Common myeloid progenitor, CD34-positive (primary cell): ENCODE data around the gene ADSL.
A peak's percentile ranks its signal among the peaks of the same experiment; 100 is the strongest.

Experiments used
- CTCF ChIA-PET: fragments of 350-600 bp; sonication (Branson Sonifier 250); formaldehyde crosslinking; loops from one replicate; lab custom pipeline; 2021; ENCODE audit warnings: antibody characterized with exemption; lab: Charles Lee
- POLR2A ChIA-PET: fragments of 350-600 bp; sonication (Branson Sonifier 250); formaldehyde crosslinking; loops from one replicate; lab custom pipeline; 2021; ENCODE audit warnings: antibody characterized with exemption; lab: Charles Lee
- DNase-seq, 3 donors: peaks; one replicate each; pipeline versions ENCODE4 v3.0.0 to v3.0.0-alpha.2; 2013
- H3K27ac ChIP-seq, 2 experiments: 1 replicate in 1 of 2; 2 replicates in 1 of 2; pipeline ENCODE4 v1.7.0; 2013; ENCODE audit warnings: inconsistent platforms in 2 of 2, low read length in 2 of 2, mild to moderate bottlenecking in 2 of 2, low read depth in 1 of 2, moderate library complexity in 1 of 2; ENCODE audit not compliant: severe bottlenecking in 2 of 2, insufficient read depth in 1 of 2, poor library complexity in 1 of 2
- H3K27me3 ChIP-seq, 5 experiments: replicated peaks in 2 of 5; 1 replicate in 3 of 5; 2 replicates in 2 of 5; pipeline versions ENCODE4 v1.6.1 to v1.7.0; 2013; ENCODE audit warnings: low read length in 4 of 5, mild to moderate bottlenecking in 2 of 5, moderate library complexity in 2 of 5, inconsistent platforms in 1 of 5; ENCODE audit not compliant: insufficient read depth in 5 of 5, control insufficient read depth in 4 of 5
- H3K36me3 ChIP-seq, 4 experiments: 1 replicate in 2 of 4; 2 replicates in 2 of 4; pipeline versions ENCODE4 v1.6.1 to v1.7.0; 2013; ENCODE audit warnings: low read length in 3 of 4, control low read depth in 1 of 4, mild to moderate bottlenecking in 1 of 4; ENCODE audit not compliant: control insufficient read depth in 4 of 4, insufficient read depth in 4 of 4
- H3K4me1 ChIP-seq, 4 experiments: 1 replicate in 3 of 4; 2 replicates in 1 of 4; pipeline versions ENCODE4 v1.6.1 to v1.7.1; 2013; ENCODE audit warnings: low read length in 3 of 4, mild to moderate bottlenecking in 3 of 4, control low read depth in 1 of 4, inconsistent platforms in 1 of 4, moderate library complexity in 1 of 4; ENCODE audit not compliant: control insufficient read depth in 4 of 4, insufficient read depth in 4 of 4; ENCODE audit errors: control extremely low read depth in 1 of 4
- H3K4me3 ChIP-seq, 7 experiments: 1 replicate in 4 of 7; 2 replicates in 3 of 7; pipeline versions ENCODE4 v1.5.1 to v1.7.0; 2013; ENCODE audit warnings: mild to moderate bottlenecking in 7 of 7, low read length in 6 of 7, moderate library complexity in 6 of 7, inconsistent platforms in 2 of 7, low read depth in 2 of 7, control low read depth in 1 of 7; ENCODE audit not compliant: insufficient read depth in 4 of 7, control insufficient read depth in 1 of 7; ENCODE audit errors: extremely low read depth in 1 of 7
- H3K9me3 ChIP-seq, 5 experiments: 1 replicate in 4 of 5; 2 replicates in 1 of 5; pipeline versions ENCODE4 v1.6.1 to v1.7.1; 2013; ENCODE audit warnings: low read length in 4 of 5, mild to moderate bottlenecking in 2 of 5, inconsistent platforms in 1 of 5, low read depth in 1 of 5, moderate library complexity in 1 of 5; ENCODE audit not compliant: control insufficient read depth in 4 of 5, insufficient read depth in 2 of 5; ENCODE audit errors: control extremely low read depth in 1 of 5
- WGBS: methylation state at CpG from one replicate; pipeline ENCODE4 v1.1.5; 2013; ENCODE audit not compliant: insufficient coverage; 5-methylcytosine and 5-hydroxymethylcytosine counted together

ADSL gene

DNA sequence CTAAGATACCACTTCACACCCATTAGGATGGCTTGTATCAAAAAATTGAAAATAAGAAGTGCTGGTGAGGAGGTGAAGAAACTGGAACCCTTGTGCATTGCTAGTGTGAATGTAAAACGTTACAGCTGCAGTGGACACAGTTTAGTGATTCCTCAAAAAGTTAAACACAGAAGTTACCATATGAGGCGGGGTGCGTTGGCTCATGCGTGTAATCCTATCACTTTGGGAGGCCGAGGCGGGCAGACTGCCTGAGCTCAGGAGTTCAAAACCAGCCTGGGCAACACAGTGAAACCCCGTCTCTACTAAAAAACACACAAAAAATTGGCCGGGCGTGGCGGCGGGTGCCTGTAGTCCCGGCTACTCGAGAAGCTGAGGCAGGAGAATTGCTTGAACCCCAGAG, 67.6 kb downstream of the ADSL start:
- Histone ChIP-seq H3K4me3 (no peak overlapping the region), H3K36me3 (peaks cover 8 to 79% (median 61%) of the 10 kb centered on the region in 4 experiments), H3K27ac (no peak overlapping the region), H3K4me1 (peaks cover 0 to 23% (median 16%) of the 10 kb centered on the region in 4 experiments), H3K27me3 (no peaks in the 10 kb centered on the region), H3K9me3 (no peaks in the 10 kb centered on the region)
- 85% methylated on average over 6 of the region's 13 CpGs for WGBS
- DNase-seq, result no peak
- POLR2A ChIA-PET, result no interaction called here
- CTCF ChIA-PET, result no interaction called here

DNA sequence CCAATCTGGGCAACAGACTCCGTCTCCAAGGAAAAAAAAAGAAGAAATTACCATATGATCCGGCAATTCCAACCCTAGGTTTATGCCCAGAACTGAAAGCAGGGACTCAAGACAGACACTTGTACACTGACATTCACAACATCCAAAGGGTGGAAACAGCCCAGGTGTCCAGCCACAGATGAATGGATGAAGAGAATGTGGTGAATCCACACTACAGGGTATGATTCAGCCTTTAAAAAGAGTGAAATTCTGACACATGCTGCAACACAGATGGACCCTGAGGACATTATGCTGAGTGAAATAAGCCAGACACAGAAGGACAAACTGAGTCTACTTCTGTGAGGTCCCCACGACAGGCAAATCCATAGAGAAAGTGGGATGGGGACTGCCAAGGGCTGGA, 68.0 kb downstream of the ADSL start:
- Histone ChIP-seq H3K4me3 (no peak overlapping the region), H3K4me1 (peaks cover 0 to 23% (median 16%) of the 10 kb centered on the region in 4 experiments), H3K36me3 (peaks cover 11 to 79% (median 61%) of the 10 kb centered on the region in 4 experiments), H3K27me3 (no peaks in the 10 kb centered on the region), H3K27ac (no peak overlapping the region), H3K9me3 (no peaks in the 10 kb centered on the region)
- WGBS, result 100% methylated on average over 1 of the region's 3 CpGs
- DNase-seq, result no peak
- POLR2A ChIA-PET, result no interaction called here
- CTCF ChIA-PET, result interaction anchor here (0.7 kb wide), 1 partner anchor 9 kb away, joined by 3 read pairs; no protein-coding TSS in a partner anchor

DNA sequence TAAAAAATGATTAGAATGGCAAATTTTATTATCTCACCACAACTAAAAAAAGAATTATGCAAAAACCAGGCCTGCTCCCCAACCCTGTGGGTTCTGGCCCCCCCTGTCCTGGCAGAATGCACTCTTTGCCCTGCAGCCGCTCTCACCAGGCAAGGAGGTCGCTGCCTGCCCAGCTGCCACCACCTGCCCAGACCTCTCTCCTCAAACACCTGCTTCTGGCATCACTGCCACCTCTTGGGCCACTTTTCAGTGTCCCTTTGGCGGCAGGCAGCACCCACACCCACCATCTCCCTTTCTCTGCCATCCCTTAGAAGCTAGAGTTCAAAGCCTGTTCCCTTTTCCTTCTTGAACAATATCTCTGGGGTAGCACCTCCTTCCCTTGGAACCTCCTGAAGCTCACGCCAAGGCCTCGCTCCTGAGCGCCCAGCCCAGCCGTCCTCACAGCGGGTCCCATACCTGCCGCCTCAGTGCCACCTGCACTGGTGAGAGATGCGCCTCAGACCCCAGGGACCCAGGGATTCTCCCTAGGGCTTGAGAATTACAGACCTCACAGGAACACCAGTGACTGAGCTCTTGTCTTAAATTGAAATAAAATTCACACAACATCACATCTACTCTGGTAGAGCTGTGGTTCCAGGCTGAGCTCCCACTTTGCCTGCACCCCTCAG, 68.7 kb downstream of the ADSL start:
- no peak for DNase-seq
- ChIA-PET CTCF (interaction anchor here (0.7 to 1.7 kb wide), 7 partner anchors 9 to 73 kb away, joined by 3 to 6 read pairs (median 4); no protein-coding TSS in a partner anchor), POLR2A (interaction anchor here (0.6 kb wide), 1 partner anchor 38 kb away, joined by 3 read pairs; no protein-coding TSS in a partner anchor)
- Histone ChIP-seq H3K9me3 (no peaks in the 10 kb centered on the region), H3K27me3 (no peaks in the 10 kb centered on the region), H3K27ac (no peak overlapping the region), H3K4me1 (peaks cover 0 to 23% (median 16%) of the 10 kb centered on the region in 4 experiments), H3K4me3 (no peak overlapping the region), H3K36me3 (peaks cover 12 to 79% (median 62%) of the 10 kb centered on the region in 4 experiments)
- 89% methylated on average over 9 of the region's 10 CpGs for WGBS

GRCh38 chr22:40415531-40416266, 69.4 kb downstream of the ADSL start:
- H3K27me3 ChIP-seq, result no peaks in the 10 kb centered on the region
- H3K4me3 ChIP-seq, result no peak overlapping the region
- WGBS, result 43% methylated on average over 18 of the region's 19 CpGs
- ChIA-PET CTCF (interaction anchor here (1.2 to 1.7 kb wide), 6 partner anchors 10 to 73 kb away, joined by 3 to 6 read pairs (median 4); no protein-coding TSS in a partner anchor), POLR2A (interaction anchor here (0.6 kb wide), 1 partner anchor 39 kb away, joined by 3 read pairs; no protein-coding TSS in a partner anchor)
- peaks cover 12 to 79% (median 61%) of the 10 kb centered on the region in 4 experiments for H3K36me3 ChIP-seq
- no peaks in the 10 kb centered on the region for H3K9me3 ChIP-seq
- H3K27ac ChIP-seq, result peak overlapping the region in 1 of 2 experiments; percentile 44
- DNase-seq, result peak in 2 of 3 donors; percentile 46 to 54
- peaks cover 0 to 23% (median 16%) of the 10 kb centered on the region in 4 experiments for H3K4me1 ChIP-seq

GRCh38 chr22:40416267-40416570, 69.9 kb downstream of the ADSL start:
- WGBS, result 98% methylated on average over 8 of the region's 10 CpGs
- Histone ChIP-seq H3K36me3 (peaks cover 13 to 79% (median 61%) of the 10 kb centered on the region in 4 experiments), H3K27me3 (no peaks in the 10 kb centered on the region), H3K4me3 (no peak overlapping the region), H3K9me3 (no peaks in the 10 kb centered on the region), H3K4me1 (peaks cover 0 to 23% (median 16%) of the 10 kb centered on the region in 4 experiments), H3K27ac (peak overlapping the region in 1 of 2 experiments; percentile 44)
- ChIA-PET CTCF (interaction anchor here (1.2 to 1.7 kb wide), 4 partner anchors 12 to 72 kb away, joined by 3 to 6 read pairs (median 4); no protein-coding TSS in a partner anchor), POLR2A (no interaction called here)
- no peak for DNase-seq

- Histone ChIP-seq H3K4me1 (peaks cover 0 to 23% (median 16%) of the 10 kb centered on the region in 4 experiments), H3K4me3 (no peak overlapping the region), H3K27me3 (no peaks in the 10 kb centered on the region), H3K27ac (peak overlapping the region in 1 of 2 experiments; percentile 44), H3K36me3 (peaks cover 17 to 79% (median 61%) of the 10 kb centered on the region in 4 experiments), H3K9me3 (no peaks in the 10 kb centered on the region)
- no peak for DNase-seq
- ChIA-PET CTCF (interaction anchor here (1.7 kb wide), 1 partner anchor 11 kb away, joined by 6 read pairs; no protein-coding TSS in a partner anchor), POLR2A (no interaction called here)
- WGBS, result 92% methylated on average over 9 of the region's 11 CpGs
Observed at GRCh38 chr22:40416636-40417035, 70.3 kb downstream of the ADSL start.
